ENCODE results near the gene AFDN.

AFDN gene

GRCh38 chr6:168007592-168008338 is 181.1 kb downstream of the AFDN start:
- TF ChIP-seq GATA3 (IDR thresholded peaks at IDR 0.05; ENCODE audit: low read depth, low read length): no peak
- TF ChIP-seq GATA2 (IDR thresholded peaks at IDR 0.05; ENCODE audit: low read depth, low read length): no peak

DNA sequence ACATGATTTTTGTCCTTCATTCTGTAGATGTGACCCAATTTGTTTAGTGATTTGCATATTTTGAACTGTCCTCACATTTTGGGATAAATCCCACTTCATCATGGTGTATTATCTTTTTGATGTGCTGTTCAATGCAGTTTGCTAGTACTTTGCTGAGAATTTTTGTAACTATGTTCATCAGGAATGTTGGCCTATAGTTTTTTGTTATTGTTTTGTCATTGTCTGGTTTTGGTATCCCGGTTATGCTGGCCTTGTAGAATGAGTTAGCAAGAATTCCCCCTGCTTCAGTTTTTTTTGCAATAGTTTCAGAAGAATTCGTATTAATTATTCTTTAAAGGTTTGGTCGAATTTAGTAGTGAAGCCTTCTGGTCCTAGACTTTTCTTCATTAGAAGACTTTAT is 182.6 kb downstream of the AFDN start:
- TF ChIP-seq GATA2 (IDR thresholded peaks at IDR 0.05; ENCODE audit: low read depth, low read length) (no peak), GATA3 (IDR thresholded peaks at IDR 0.05; ENCODE audit: low read depth, low read length) (no peak)

DNA sequence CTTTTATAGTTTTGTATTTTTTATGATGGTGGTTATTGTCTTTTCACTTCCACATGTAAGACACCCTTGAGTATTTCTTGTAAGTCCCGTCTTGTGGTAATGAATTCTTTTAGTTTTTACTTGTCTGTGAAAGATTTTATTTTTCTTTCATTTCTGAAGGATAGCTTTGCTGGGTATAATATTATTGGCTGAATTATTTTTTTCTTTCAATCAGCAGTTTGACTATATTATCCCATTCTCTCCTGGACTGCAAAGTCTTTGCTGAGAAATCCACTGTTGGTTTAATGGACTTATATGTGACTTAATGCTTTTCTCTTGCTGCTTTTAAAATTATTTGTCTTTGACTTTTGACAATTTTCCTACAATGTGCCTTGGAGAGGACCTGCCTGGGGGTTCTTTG is 184.6 kb downstream of the AFDN start:
- no peak for TF ChIP-seq GATA2 (IDR thresholded peaks at IDR 0.05; ENCODE audit: low read depth, low read length)

GRCh38 chr6:168012431-168013249 is 185.9 kb downstream of the AFDN start:
- TF ChIP-seq GATA3 (IDR thresholded peaks at IDR 0.05; ENCODE audit: low read depth, low read length): no peak
- no peak for TF ChIP-seq GATA2 (IDR thresholded peaks at IDR 0.05; ENCODE audit: low read depth, low read length)

- no peak for TF ChIP-seq GATA3 (IDR thresholded peaks at IDR 0.05; ENCODE audit: low read depth, low read length)
- TF ChIP-seq GATA2 (IDR thresholded peaks at IDR 0.05; ENCODE audit: low read depth, low read length): no peak
Measured at GRCh38 chr6:168013250-168013915, 186.7 kb downstream of the AFDN start.

DNA sequence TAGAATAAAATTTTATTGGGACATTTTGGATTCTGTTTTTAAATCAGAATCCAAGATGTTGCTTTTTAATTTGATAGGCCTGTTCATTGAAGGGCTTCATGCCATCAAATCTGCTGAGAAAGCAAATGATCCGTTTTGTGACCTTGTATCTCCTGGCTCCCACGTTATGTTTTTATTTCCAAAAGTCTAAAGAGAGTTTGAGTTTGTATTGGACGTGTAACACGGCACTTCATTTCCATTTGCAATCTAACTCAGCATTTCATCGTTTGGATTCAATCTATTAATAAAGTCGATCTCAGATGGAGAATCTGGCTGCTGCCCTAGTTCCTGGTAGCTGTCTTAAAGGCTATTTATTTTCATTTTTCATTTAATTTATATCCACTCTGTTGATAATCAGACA is 187.7 kb downstream of the AFDN start:
- no peak for TF ChIP-seq GATA3 (IDR thresholded peaks at IDR 0.05; ENCODE audit: low read depth, low read length)
- TF ChIP-seq GATA2 (IDR thresholded peaks at IDR 0.05; ENCODE audit: low read depth, low read length): no peak

DNA sequence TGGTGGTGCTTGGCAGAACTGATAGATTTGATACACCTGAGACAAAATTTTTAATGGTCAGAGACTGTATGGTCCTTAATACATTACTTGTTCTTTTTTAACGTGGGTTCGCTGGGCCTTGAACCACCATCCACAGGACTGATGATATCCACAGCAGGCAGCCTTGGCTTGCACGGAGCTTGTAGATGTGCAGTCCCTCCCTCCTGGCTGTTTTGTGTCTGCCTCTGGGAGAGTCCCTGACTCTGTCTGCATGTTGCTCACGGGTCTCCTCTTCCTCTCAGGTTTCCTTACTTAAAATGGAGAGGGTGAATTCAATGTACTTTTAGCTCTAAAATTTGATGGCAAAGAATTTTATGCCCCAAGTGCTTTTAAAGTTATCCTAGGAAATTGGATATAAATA is 188.3 kb downstream of the AFDN start:
- TF ChIP-seq GATA3 (IDR thresholded peaks at IDR 0.05; ENCODE audit: low read depth, low read length): no peak
- TF ChIP-seq GATA2 (IDR thresholded peaks at IDR 0.05; ENCODE audit: low read depth, low read length): no peak

DNA sequence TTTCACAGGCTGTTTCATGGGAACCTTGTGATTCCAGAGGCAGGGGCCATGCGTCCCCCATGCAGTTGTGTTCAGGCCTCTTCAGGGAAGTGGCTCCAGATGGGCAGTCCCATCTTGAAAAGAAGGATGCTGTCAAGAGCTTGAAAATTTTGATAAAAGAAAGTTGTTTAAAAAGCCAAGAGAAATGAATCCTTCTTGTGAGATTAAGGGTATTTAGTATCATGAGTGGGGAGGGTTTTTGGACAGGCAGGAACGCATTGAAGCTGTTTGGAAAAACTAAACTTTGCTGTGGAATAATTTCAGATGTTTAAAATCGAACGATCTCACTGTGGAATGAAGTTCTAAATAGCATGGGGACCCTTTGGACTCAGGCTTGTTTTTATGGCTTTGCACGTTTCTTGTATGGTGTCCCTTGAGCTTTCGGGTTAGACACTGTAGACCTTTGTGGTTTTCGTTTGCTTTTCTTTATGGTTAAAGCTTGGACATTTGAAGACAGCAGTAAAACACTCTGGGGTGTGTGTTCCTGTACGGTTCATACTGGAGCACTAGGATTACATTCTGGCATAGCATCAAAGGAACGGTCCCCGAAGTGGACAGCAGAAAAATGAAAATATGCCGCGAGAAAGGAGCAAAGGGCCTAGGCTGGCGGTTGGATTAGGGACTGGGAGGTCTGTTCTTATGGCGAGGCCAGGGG is 188.9 kb downstream of the AFDN start:
- TF ChIP-seq GATA3 (IDR thresholded peaks at IDR 0.05; ENCODE audit: low read depth, low read length): no peak
- TF ChIP-seq GATA2 (IDR thresholded peaks at IDR 0.05; ENCODE audit: low read depth, low read length): no peak

GRCh38 chr6:168016176-168016620 is 189.5 kb downstream of the AFDN start:
- no peak for TF ChIP-seq GATA2 (IDR thresholded peaks at IDR 0.05; ENCODE audit: low read depth, low read length)
- TF ChIP-seq GATA3 (IDR thresholded peaks at IDR 0.05; ENCODE audit: low read depth, low read length): no peak

GRCh38 chr6:168016721-168017525 is 190.2 kb downstream of the AFDN start:
- no peak for TF ChIP-seq GATA3 (IDR thresholded peaks at IDR 0.05; ENCODE audit: low read depth, low read length)
- TF ChIP-seq GATA2 (IDR thresholded peaks at IDR 0.05; ENCODE audit: low read depth, low read length): no peak

GRCh38 chr6:168017629-168018028 is 190.9 kb downstream of the AFDN start:
- TF ChIP-seq GATA3 (IDR thresholded peaks at IDR 0.05; ENCODE audit: low read depth, low read length) (no peak), GATA2 (IDR thresholded peaks at IDR 0.05; ENCODE audit: low read depth, low read length) (no peak)

- no peak for TF ChIP-seq GATA2 (IDR thresholded peaks at IDR 0.05; ENCODE audit: low read depth, low read length)
- TF ChIP-seq GATA3 (IDR thresholded peaks at IDR 0.05; ENCODE audit: low read depth, low read length): no peak
Measured at GRCh38 chr6:168018664-168019063, 192.0 kb downstream of the AFDN start.

- TF ChIP-seq GATA3 (IDR thresholded peaks at IDR 0.05; ENCODE audit: low read depth, low read length): no peak
- TF ChIP-seq GATA2 (IDR thresholded peaks at IDR 0.05; ENCODE audit: low read depth, low read length): no peak
Measured at GRCh38 chr6:168020242-168020641, 193.5 kb downstream of the AFDN start.

Measured in SH-SY5Y (cell line).